ENCODE results near the gene B4GALT2.
A peak's percentile ranks its signal among the peaks of the same experiment; 100 is the strongest.

Gene B4GALT2

DNA sequence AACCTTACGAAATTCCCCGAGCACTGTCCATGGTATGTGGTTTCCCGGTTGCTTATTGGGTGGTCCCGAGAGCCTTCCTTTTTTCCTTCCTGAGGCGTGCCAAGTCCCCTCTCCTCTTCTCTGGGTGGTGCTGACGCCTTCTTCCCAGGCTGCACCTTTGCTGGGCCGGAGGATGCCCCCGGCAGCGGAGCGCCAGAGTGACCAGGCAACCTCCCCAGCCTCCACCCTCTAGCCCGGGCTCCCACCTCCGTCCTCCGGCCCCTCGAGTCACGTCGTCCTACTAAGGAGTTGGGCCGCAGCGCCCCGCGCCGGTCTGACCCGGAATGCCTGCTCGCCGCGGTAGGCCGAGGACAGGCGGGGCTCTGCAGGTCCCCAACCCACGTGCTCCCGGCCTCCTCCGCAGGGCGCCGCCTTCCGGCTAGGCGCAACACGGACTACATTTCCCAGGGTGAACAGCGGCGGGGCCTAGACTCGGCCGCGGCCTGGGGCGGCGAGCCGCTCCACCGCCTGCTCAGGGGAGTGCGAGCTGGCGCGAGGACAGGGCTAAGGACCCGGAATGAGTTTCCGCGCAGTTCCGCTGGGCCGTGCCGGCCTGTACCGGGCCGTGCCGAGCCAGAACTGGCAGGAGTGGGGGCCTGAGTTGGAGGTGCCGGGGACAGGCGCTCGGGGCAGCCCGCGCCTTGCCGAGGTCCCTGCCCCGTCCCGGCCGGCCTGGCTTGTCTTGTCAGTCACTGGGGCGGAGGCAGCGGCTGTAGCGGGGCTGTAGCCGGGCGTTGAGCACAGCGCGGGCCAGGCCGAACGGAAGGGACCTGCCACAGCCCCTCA lies 32.6 kb upstream of the B4GALT2 start, which contains the start of gene IPO13:
Gene IPO13, plus strand, starts transcription at position 715 of the 825 bp plus-strand sequence. CDS start 651 bp downstream, outside the sequence.
- peak; percentile 91 for DNase-seq (ENCODE audit: low read depth)

DNA sequence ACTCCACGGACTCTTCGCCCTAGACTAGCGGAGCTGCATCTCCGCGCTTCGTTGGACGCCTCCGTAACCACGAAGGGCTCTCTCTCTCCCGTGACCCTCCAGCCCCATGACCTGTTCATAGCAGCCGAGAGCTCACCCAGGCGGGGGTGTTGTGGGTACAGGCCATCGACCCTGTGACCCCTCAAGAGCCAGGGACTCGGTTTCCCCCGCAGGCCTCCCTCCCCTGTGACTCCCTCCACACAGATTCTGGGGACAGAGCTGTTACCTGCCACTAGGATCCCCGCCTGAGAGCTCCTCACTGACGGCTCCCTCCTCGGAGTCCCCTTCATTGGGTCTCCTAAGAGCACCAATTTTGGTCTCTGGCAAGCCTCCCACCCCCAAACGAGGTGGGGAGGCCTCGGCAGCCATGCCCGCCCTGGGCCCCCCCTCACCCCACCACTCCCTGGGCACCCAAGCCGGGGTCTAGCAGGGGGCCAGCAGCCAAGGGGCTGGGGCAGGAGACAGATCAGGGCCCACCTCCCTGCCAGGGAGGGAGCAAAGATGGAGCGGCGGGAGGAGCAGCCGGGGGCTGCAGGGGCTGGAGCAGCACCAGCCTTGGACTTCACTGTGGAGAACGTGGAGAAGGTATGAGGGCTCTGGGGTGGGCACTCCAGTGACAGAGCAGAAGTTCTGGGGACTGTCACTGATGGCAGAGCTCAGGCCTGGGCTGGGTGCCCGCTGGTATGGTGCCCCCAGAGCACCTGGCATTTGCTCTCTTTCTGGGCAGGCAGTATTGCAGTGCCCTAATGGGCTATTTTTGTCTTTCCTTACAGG lies 31.7 kb upstream of the B4GALT2 start:
- no peak for DNase-seq (ENCODE audit: low read depth)

DNA sequence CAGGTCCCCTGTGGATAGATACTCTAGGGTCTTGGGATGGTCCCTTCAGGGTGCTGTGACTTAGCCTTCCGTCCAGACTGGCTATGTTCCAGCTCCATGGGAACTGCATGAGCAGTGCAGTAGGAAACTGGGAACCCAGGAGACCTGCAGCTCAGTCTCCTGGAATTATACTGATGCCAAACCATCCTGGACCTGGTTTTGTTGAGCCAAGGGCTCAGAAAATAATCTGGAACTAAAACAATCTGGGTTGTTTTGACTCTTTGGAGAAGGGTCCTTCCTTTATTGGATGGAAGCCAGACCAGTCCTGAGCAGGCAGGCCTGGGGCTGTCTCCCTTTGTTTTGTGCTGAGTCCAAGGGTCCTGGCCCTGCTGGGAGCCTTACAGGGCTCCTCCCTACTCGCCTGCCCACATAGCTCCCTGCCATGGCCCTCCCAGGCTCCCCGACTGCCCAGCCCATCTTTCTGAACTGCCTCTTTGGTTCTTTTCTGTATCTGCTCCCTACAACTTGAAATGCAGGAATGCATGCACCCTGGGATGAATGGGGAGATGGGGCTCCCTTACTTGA lies 31.1 kb upstream of the B4GALT2 start:
- no peak for DNase-seq (ENCODE audit: low read depth)

DNA sequence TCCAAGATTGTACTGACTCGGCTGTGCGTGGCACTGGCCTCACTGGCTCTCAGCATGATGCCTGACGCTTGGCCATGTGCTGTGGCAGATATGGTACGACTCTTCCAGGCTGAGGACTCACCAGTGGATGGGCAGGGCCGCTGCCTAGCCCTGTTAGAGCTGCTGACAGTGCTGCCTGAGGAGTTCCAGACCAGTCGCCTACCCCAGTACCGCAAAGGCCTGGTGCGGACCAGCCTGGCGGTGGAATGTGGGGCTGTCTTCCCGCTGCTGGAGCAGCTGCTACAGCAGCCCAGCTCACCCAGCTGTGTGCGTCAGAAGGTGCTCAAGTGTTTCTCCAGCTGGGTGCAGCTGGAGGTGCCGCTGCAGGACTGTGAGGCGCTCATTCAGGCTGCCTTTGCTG lies 29.3 kb upstream of the B4GALT2 start:
- no peak for DNase-seq (ENCODE audit: low read depth)

DNA sequence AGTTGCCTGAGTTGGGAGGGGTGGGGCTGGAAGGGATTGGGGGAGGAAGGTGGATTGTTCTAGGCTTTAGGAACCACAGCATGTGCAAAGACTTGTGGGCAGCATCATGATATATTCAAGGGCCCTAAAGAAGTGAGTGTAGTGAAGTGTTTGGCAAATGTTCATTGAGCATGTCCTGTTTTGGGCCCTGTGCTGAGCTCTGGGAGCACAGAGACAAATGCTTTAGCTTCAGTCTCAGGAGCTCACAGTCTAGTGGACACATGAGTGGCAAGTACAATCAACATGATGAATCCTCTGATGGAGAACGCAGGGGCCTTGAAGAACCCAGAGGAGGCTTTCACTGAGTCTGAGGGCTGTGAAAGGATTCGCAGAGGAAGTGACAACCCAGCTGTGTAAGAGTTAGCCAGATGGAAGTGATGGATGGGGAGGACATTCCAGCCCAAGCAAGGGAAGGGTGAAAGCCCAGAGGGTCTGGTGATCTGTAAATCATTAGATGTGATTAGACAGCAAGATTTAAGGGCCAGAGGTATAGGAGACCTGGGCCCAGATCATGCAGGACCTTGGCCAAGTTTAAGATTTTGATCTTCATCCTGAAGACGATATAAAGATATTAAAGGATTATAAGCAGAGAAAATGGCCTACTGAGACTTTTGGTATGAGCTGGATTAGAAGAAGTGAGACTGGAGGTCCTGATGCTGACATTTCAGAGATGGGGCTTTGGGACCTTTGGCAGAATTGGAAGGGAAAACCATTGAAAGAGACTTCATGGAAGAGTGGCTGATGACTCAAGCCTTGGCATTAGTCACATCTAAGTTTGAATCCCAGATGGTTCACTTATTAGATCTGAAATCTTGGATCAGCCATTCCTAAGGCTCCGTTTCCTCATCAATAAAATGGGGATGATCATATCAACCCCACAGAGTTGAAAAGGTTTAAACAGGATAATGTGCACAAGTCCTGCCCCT lies 27.7 kb upstream of the B4GALT2 start:
- DNase-seq (ENCODE audit: low read depth), result no peak

DNA sequence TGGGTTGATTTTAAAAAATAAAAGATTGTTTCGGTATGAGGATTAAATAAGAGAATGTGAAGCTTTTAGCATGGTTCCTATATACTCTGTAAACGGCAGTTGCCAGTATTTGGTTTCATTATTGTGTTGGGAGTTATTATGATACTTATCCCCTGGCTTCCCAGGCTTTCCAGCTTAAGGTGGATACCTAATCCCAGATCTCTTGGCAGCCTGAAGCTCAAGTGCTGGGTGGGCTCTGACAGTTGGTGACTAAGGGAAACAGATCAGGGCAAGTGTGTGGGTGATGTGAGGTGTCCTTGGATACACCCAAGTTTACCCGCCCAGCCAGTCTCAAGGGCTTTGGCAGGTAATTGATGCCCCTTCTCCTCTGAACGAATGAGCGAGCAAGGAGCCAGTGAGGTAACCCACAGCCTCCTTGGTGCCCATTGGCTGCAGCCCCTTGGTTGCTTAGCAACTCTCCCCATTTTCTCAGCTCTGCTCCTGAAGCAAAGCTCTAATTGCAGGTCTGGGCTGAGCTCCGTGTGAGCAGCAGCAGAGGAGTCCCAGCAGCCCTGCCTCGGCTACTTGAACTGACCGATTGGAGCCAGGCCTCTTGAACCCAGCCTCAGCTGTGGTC lies 26.2 kb upstream of the B4GALT2 start:
- DNase-seq (ENCODE audit: low read depth), result no peak

DNA sequence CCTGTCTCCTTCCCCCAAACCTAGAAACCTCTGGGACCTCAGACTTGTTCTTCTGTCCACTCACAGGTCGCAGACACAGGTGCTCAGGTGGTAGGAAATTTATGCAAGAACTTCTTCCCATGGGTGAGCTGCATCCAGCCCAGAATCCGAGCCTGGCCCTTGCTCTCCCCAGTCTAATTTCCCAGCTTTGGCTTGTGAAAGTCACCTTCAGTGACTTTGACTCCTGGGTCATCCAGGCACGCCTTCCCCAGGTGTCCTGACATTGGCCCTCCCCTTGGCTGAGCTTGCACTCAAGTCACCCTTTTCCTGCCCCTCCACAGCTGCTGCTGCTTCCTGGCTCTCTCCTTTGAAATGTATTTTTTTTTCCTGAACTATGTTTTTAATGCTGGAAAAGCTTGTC lies 25.6 kb upstream of the B4GALT2 start:
- no peak for DNase-seq (ENCODE audit: low read depth)

DNA sequence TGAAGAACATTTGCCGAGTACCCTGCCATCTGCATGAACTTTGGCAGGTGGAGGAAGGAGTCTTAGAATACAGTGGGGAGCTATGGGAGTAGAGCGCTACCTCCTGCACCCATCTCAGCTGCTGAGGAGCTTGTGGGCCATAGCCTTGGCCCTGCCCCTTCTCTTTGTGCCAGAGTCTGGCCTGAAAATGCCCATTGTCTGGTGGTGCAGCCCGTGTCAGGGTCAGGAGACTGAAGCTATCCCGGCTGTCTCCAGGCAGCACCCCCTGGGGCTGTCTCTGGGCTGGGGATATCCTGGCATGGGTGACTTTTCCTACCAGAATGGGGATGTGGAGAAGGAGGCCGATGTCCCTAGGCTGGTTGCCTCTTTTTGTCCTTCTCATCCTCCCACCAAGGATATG lies 25.0 kb upstream of the B4GALT2 start:
- no peak for DNase-seq (ENCODE audit: low read depth)

DNA sequence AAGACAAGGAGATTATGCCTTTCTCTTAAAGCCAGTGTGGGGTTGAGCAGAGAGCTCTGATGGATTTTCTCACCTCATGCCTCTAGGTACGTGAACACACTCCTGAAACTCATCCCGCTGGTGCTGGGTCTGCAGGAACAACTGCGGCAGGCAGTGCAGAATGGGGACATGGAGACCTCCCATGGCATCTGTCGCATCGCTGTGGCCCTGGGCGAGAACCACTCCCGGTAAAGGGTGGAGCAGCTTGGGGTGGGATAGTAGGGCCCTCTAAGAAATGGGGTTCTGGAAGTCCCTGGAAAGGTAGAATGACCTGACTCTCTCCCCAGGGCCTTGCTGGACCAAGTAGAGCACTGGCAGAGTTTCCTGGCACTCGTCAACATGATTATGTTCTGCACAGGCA lies 22.8 kb upstream of the B4GALT2 start:
- no peak for DNase-seq (ENCODE audit: low read depth)

DNA sequence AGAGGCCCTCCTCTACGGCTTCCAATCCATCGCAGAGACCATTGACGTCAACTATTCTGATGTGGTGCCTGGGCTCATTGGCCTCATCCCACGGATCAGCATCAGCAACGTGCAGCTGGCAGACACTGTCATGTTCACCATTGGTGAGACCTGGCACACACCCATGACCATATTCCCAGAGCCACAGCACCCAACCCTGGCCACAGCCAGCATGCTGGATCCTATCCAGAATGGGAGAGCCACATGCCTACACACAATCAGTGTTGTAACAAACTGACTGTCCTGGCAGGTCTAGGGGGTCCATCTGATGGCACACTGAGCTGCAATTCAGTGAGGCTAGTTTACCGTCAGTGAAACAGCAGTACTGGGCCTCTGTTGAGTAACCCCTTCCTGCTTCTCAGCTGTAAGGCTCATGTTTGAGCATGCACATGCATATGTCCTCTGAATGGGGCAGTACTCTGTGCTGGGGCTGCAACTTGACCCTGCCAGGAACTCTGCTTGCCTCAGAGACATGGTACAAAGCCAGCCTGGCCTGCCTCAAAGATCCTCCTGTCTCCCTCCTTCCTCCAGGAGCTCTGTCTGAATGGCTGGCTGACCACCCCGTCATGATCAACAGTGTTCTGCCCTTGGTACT lies 21.5 kb upstream of the B4GALT2 start:
- DNase-seq (ENCODE audit: low read depth), result no peak

DNA sequence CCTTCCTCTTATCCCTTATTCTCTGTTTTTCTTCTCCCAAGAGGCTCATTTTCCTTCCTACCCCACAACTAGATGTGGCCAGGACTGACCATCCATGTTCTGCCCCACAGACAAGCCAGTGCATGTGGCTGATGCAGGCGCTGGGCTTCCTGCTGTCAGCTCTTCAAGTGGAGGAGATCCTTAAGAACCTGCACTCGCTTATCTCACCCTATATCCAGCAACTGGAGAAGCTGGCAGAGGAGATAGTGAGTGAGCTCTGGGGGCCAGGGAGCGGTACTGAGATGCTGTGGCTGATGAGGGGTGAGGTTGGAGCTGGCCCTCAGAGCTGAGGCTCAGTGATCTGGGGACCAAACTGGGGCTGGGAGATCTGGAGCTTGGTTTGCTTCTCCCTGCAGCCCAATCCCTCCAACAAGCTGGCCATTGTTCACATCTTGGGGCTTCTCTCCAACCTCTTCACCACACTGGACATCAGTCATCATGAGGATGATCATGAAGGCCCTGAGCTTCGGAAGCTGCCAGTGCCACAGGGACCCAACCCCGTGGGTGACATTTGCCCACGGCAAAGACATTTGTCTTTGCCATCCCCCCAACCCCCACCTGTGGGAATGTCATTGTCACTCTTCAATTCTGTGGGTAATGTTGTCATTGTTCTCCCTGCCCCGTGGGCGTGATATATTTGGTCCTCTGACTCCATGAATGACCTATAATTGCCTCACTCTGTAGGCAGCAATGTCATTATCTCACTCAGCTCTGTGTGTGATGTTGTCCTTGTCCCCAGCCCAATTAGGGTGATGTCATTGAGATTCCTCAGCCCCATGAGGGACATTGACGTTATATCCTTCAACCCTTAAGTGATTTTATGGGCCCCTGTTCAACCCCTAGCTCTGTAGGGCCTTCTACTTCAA lies 20.4 kb upstream of the B4GALT2 start:
- no peak for DNase-seq (ENCODE audit: low read depth)

DNA sequence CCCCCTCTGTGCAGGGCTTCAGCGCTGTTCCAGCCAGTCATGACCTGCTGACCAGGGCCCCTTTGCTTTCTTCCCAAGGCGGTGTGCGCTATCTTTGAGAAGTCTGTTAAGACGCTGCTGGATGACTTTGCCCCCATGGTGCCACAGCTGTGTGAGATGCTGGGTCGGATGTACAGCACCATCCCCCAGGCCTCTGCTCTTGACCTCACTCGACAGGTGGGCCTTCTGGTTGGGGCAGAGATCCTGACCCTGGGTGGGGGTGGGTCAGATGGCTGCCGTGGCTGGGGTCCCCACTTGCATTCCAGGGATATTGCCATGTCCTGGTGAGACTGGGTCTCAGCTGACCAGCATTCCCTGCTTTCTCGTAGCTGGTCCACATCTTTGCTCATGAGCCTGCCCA lies 18.2 kb upstream of the B4GALT2 start:
- DNase-seq (ENCODE audit: low read depth), result no peak

DNA sequence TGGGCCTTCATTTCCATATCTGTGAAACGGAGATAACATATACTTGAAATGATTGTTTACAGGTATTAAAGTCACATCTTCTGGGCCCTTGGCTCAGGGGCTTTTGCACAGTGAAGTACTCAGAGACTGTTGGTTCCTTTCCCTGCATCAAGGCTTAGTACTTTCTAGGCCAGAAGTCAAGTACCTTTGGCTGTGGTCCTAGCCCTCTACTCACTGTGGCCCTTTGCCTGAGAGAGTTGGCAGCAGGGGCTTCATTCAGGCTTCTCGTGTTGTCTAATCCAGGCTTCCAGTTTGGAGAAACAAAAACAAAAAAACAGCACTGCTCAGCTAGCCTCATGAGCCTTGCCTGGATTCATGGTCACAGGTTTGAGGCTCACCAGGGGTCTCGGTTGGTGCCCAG lies 17.3 kb upstream of the B4GALT2 start:
- no peak for DNase-seq (ENCODE audit: low read depth)

DNA sequence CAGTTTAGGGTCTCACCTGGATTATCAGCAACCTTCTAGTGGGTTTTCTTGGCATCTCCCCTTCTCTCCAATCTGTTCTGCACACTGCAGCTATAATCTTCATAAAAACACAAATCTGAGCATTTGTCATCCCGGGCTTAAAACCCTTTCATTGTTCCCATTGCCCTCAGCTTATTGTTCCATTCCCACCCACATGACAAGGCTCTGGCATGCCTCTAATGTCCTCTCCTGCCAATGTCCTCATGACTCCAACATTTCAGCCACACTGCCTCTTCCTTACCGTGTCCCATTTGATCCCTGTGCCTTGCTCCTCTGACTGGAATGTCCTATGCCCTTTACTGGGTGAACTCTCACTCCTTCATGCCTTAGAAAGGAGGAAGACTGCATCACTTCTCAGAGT lies 16.7 kb upstream of the B4GALT2 start:
- no peak for DNase-seq (ENCODE audit: low read depth)

DNA sequence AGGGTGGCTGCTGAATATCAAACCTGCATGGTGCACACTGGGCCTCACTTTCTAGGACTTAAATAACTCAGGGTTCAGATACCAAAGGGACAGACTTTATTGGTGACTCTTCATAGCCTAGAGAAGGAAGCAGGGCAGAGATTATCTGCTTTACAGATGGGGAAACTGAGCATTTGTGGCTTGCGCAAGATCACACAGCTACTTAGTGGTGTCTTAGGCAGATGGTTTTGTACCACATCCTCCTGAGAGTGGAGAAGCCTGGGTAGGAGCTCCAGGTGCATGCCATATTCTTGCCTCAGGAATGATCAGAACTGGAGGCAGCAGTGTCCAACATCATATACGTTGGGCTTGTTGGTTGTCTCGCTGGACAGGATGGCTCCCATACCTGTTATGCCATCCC lies 16.0 kb upstream of the B4GALT2 start:
- no peak for DNase-seq (ENCODE audit: low read depth)

DNA sequence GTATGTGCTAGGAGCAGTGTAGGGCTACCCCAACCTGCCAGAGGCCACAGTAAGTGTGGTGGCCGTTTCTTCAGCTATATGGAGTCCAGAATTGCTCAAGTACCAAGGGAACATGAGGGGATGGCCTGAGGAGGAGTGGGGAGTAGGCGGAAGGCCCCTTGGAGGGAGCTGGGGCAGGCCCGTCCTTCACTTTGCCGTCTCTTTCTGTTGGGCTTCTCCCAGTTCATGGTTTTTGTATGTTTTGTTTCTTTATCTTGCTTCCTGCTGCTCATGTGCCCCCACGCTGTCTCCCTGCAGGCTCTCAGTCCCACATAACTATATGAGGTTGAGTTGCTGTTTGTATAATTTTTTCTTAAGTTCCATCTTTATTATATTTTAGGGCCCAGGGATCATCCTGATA lies 15.1 kb upstream of the B4GALT2 start:
- DNase-seq (ENCODE audit: low read depth), result no peak

DNA sequence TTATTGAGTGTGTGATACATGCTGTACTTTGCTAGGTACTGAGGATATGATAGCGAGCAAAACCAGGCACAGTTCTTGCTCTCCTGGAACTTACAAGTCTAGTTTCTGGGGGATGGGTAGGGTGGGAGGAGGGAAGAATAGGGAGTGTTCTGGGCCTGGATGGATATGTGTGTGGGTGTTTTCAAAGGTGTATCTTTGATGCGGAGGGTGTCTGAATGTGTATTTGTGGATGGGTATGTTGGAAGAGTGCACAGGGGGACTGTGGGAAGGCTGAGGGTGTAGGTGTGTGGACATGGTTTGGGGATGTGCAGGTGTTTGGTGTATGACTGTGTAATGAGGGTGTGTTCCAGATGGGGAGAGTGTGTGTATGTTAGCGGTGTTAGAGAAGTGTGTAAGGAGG lies 13.7 kb upstream of the B4GALT2 start:
- DNase-seq (ENCODE audit: low read depth), result no peak

DNA sequence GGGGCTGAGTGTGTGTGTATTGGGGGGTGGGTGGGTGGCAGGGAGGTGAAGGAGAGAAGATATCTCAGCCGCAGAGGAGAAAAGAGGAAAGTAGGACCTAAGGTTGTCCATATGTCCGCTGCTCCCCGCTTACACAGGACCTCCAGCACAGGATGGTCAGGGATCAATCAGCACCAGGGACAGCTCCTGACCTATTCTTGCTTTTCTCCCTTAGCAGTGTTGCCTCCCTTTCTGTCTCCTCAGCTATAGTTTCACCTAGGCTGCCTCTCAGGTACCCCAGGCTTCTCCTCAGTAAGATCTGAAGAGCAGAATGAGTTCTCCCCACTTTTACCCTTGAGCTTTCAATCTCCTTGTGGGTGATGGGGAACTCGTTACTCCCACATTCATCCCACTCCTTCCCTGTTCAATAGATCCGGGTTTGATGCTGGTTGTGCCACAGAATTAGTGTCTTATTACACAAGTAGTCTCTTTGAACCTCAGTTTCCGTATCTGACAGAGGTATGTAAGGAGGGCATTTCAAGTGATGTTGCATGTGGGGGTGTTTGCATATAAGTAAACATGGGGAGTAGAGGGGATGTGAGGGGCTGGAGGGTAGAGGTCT lies 10.6 kb upstream of the B4GALT2 start:
- DNase-seq (ENCODE audit: low read depth), result no peak

DNA sequence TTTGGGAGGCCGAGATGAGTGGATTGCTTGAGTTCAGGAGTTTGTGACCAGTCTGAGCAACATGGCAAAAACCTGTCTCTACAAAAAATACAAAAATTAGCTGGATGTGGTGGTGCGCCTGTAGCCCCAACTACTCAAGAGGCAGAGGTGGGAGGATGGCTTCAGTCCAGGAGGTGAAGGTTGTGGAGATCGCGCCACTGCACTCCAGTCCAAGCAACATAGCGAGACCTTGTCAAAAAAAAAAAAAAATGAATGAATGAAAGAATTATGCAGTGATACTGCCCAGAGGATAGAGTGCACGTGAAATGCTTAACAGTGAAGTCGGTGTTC lies 9.6 kb upstream of the B4GALT2 start:
- no peak for DNase-seq (ENCODE audit: low read depth)
